ENCODE results near the gene PDE8A. TPM values are rescaled to one million over a fixed set of nuclear protein-coding genes. Genes with fewer than 3 reads are reported as not detected.

The PDE8A gene
- total and polyA plus RNA-seq, 2 of the 4 experiments (the other 2 are of a cell fraction): 32.4 to 35.9 TPM

- Histone ChIP-seq H2AK5ac (ENCODE audit: low read depth, low read length) (no peak overlapping the region), H2BK20ac (ENCODE audit: low read depth, low read length) (no peak overlapping the region), H4K5ac (ENCODE audit: low read depth, low read length) (no peak overlapping the region), H3K9me3 (ENCODE audit: control insufficient read depth, insufficient read depth, low read length) (no peaks in the 10 kb centered on the region), H3K56ac (ENCODE audit: extremely low read depth, insufficient read depth, low read length) (no peak overlapping the region), H3K27me3 (ENCODE audit: control insufficient read depth, insufficient read depth, low read length) (no peaks in the 10 kb centered on the region), H3K18ac (ENCODE audit: low read depth, low read length) (no peak overlapping the region), H3K4me2 (ENCODE audit: low read depth, low read length) (no peak overlapping the region), H3K9ac (ENCODE audit: low read depth, low read length) (no peak overlapping the region), H2BK15ac (ENCODE audit: low read depth, low read length) (no peak overlapping the region), H3K4ac (ENCODE audit: low read depth, low read length) (no peak overlapping the region), H3K23ac (ENCODE audit: low read depth, low read length) (no peak overlapping the region), H3K36me3 (ENCODE audit: control insufficient read depth, insufficient read depth, low read length) (peaks cover 15% of the 10 kb centered on the region), H3K4me1 (ENCODE audit: control insufficient read depth, insufficient read depth, low read length) (peaks cover 12% of the 10 kb centered on the region), H3K4me3 (ENCODE audit: insufficient read depth, low read depth, low read length) (no peak overlapping the region), H4K8ac (ENCODE audit: low read depth in 2 of 2, low read length in 2 of 2) (no peak overlapping the region), H4K91ac (ENCODE audit: insufficient read depth, low read depth, low read length) (no peak overlapping the region), H2BK5ac (ENCODE audit: low read depth, low read length, poor library complexity, severe bottlenecking) (no peak overlapping the region), H3K79me1 (ENCODE audit: low read depth in 1 of 2, low read length in 2 of 2) (peaks cover 6 to 35% of the 10 kb centered on the region in 2 experiments; a peak in 3 of 4 replicates), H3K14ac (replicated peaks; ENCODE audit: low read depth, low read length) (no peak overlapping the region), H2BK120ac (ENCODE audit: low read depth, low read length) (no peak overlapping the region), H3K27ac (ENCODE audit: insufficient read depth, low read length) (no peak overlapping the region), H4K20me1 (ENCODE audit: insufficient read depth, low read length) (peaks cover 3% of the 10 kb centered on the region; the same call in 1 of the 2 replicates), H2AFZ (replicated peaks; ENCODE audit: low read length, poor library complexity) (no peak overlapping the region), H2AK9ac (replicated peaks; ENCODE audit: low read depth, low read length, poor library complexity) (no peak overlapping the region), H3K9me1 (ENCODE audit: insufficient read depth, low read length) (peaks cover 29% of the 10 kb centered on the region)
- dilution Hi-C loops (cut with HindIII; ENCODE audit: low sequenced_read_pairs, unreplicated experiment) (no loop called here), in situ Hi-C loops (cut with MboI; ENCODE audit: low sequenced_read_pairs) (no loop called here), intact Hi-C loops (cut with micrococcal nuclease) (no loop called here)
- POLR2A ChIA-PET (ENCODE audit: unreplicated experiment): no interaction called here
- TF ChIP-seq MXI1 (IDR thresholded peaks at IDR 0.05; ENCODE audit: borderline replicate concordance, low read depth, low read length) (no peak), MAZ (IDR thresholded peaks at IDR 0.05; ENCODE audit: borderline replicate concordance, low read depth, low read length) (no peak), SMC3 (IDR thresholded peaks at IDR 0.05; ENCODE audit: low read depth, low read length) (no peak), MAFK (IDR thresholded peaks at IDR 0.05; ENCODE audit: low read depth, low read length) (no peak), NFE2L2 (IDR thresholded peaks at IDR 0.05; ENCODE audit: low read depth, low read length) (no peak), FOS (IDR thresholded peaks at IDR 0.05; ENCODE audit: low read depth, low read length) (no peak), POLR2A (IDR thresholded peaks at IDR 0.05; ENCODE audit: low read depth, low read length) (no peak), BHLHE40 (IDR thresholded peaks at IDR 0.05; ENCODE audit: low read depth, low read length) (no peak), RFX5 (IDR thresholded peaks at IDR 0.05; ENCODE audit: low read depth, low read length) (no peak)
- BruUV-seq (replicated peaks): no TSS peak
- ATAC-seq (ENCODE audit: low read depth): no peak
- DNase-seq: no peak
- CTCF ChIA-PET: no interaction called here
- WGBS, 2 experiments (ENCODE audit: extremely low coverage in 2 of 2, insufficient read length in 1 of 2): no CpG with 5 or more reads among the region's 6 CpGs
Observed at GRCh38 chr15:85095566-85095965, 113.9 kb downstream of the PDE8A start.
